ENCODE results near the gene CELF1. TPM values are rescaled to one million over a fixed set of nuclear protein-coding genes. Genes with fewer than 3 reads are reported as not detected.
A peak's percentile ranks its signal among the peaks of the same experiment; 100 is the strongest.

The CELF1 gene
- total and polyA plus RNA-seq, 9 of the 15 experiments (the other 6 are each of a cell fraction or from before 2014, with no cell fraction given), result 11.3 to 142 (median 77.4) TPM

DNA sequence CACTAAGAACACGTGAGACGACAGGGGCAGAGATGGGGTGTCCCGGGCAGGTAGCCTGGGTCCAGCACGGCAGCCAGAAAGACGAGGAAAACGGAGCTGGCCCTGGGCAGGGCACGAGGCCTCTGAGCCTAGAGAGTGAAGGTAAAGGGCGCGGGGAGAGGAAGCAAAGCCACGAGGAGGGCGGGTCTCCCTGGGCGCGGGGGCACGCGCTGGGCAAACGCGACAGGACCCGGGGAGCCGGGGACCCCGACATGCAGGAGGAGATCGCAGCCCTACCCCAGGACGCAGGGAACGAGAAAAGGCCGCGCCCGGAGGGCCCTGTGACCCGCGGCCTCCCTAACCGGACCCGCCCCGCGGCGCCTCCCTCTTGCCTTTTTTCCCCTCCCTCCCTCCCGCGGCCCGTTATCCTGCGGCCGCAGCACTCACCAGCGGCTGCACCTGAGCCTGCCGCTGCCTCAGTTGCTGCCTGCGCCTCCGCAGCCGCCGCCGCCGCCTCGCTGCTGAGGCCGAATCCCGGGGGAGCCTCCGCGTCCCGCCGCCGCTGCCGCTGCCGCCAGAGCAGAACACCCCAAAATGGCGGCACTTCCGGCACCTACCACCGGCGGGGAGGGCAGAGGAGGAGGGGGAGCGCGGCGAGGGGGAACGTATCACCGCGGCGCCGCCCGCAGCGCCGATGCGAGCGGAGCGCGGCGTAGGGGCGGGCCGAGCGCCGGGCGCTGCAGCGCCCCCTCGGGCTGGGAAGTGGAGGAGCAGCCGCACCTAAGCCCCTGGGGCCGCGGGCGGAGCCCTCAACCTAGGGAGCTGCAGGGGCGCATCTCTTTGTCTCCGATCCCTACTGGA, at the start of gene CELF1 (continued):
- TF ChIP-seq, protein P1, sequence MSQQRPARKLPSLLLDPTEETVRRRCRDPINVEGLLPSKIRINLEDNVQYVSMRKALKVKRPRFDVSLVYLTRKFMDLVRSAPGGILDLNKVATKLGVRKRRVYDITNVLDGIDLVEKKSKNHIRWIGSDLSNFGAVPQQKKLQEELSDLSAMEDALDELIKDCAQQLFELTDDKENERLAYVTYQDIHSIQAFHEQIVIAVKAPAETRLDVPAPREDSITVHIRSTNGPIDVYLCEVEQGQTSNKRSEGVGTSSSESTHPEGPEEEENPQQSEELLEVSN (IDR thresholded peaks at IDR 0.05; ENCODE audit: borderline replicate concordance in 1 of 2, extremely low read depth in 1 of 2, insufficient read depth in 1 of 2, insufficient read length in 1 of 2, low read depth in 1 of 2, low read length in 1 of 2, poor library complexity in 1 of 2, severe bottlenecking in 1 of 2), result peak; percentile 45 to 51
- TF ChIP-seq, protein P2, sequence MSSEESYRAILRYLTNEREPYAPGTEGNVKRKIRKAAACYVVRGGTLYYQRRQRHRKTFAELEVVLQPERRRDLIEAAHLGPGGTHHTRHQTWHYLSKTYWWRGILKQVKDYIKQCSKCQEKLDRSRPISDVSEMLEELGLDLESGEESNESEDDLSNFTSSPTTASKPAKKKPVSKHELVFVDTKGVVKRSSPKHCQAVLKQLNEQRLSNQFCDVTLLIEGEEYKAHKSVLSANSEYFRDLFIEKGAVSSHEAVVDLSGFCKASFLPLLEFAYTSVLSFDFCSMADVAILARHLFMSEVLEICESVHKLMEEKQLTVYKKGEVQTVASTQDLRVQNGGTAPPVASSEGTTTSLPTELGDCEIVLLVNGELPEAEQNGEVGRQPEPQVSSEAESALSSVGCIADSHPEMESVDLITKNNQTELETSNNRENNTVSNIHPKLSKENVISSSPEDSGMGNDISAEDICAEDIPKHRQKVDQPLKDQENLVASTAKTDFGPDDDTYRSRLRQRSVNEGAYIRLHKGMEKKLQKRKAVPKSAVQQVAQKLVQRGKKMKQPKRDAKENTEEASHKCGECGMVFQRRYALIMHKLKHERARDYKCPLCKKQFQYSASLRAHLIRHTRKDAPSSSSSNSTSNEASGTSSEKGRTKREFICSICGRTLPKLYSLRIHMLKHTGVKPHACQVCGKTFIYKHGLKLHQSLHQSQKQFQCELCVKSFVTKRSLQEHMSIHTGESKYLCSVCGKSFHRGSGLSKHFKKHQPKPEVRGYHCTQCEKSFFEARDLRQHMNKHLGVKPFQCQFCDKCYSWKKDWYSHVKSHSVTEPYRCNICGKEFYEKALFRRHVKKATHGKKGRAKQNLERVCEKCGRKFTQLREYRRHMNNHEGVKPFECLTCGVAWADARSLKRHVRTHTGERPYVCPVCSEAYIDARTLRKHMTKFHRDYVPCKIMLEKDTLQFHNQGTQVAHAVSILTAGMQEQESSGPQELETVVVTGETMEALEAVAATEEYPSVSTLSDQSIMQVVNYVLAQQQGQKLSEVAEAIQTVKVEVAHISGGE (CRISPR knock-in tag; IDR thresholded peaks at IDR 0.05), result peak; percentile 35 to 87 (median 59); a peak in 5 of 6 replicates
- TF ChIP-seq, protein P3, sequence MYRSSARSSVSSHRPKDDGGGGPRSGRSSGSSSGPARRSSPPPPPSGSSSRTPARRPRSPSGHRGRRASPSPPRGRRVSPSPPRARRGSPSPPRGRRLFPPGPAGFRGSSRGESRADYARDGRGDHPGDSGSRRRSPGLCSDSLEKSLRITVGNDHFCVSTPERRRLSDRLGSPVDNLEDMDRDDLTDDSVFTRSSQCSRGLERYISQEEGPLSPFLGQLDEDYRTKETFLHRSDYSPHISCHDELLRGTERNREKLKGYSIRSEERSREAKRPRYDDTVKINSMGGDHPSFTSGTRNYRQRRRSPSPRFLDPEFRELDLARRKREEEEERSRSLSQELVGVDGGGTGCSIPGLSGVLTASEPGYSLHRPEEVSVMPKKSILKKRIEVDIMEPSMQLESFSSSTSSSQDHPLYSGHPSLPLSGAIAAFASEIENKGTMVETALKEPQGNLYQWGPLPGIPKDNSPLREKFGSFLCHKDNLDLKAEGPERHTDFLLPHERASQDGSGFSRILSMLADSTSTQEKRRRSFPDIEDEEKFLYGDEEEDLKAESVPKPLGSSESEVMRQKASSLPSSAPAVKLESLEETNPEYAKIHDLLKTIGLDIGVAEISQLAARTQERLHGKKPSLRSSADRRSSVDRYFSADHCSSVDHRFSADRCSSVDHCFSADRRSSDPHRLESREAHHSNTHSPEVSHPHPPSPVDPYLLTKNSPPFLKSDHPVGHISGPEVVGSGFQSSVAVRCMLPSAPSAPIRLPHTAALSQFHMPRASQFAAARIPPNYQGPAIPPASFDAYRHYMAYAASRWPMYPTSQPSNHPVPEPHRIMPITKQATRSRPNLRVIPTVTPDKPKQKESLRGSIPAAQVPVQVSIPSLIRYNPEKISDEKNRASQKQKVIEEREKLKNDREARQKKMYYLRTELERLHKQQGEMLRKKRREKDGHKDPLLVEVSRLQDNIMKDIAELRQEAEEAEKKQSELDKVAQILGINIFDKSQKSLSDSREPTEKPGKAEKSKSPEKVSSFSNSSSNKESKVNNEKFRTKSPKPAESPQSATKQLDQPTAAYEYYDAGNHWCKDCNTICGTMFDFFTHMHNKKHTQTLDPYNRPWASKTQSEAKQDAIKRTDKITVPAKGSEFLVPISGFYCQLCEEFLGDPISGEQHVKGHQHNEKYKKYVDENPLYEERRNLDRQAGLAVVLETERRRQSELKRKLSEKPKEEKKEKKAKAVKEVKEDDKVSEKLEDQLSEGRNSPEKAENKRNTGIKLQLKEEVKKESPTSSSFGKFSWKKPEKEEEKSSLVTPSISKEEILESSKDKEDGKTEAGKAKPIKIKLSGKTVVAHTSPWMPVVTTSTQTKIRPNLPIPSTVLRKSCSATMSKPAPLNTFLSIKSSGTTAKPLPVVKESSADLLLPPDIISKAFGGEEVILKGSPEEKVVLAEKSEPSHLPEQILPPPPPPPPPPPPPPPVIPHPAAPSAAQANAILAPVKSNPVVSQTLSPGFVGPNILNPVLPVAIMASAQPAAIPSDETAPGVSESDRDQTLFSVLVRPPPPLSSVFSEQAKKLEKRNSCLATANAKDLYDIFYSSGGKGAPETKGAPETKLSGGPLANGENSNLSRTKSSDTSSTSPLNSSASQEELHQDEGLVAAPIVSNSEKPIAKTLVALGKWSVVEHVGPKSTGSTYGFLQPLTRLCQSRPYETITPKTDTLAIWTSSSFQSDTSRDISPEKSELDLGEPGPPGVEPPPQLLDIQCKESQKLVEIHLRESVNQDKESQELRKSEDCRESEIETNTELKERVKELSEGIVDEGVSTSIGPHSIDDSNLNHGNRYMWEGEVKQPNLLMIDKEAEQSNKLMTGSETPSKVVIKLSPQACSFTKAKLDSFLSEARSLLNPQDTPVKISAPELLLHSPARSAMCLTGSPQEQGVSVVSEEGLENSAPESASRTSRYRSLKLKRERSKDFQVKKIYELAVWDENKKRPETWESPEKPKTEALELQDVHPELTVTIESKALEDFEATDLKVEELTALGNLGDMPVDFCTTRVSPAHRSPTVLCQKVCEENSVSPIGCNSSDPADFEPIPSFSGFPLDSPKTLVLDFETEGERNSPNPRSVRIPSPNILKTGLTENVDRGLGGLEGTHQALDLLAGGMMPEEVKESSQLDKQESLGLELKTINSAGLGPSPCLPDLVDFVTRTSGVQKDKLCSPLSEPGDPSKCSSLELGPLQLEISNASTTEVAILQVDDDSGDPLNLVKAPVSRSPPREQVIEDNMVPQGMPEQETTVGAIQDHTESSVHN (IDR thresholded peaks at IDR 0.05; ENCODE audit: borderline replicate concordance in 1 of 2, low read depth in 1 of 2), result no peak
- TF ChIP-seq, protein P4, sequence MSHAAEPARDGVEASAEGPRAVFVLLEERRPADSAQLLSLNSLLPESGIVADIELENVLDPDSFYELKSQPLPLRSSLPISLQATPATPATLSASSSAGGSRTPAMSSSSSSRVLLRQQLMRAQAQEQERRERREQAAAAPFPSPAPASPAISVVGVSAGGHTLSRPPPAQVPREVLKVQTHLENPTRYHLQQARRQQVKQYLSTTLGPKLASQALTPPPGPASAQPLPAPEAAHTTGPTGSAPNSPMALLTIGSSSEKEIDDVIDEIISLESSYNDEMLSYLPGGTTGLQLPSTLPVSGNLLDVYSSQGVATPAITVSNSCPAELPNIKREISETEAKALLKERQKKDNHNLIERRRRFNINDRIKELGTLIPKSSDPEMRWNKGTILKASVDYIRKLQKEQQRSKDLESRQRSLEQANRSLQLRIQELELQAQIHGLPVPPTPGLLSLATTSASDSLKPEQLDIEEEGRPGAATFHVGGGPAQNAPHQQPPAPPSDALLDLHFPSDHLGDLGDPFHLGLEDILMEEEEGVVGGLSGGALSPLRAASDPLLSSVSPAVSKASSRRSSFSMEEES (CRISPR knock-in tag; IDR thresholded peaks at IDR 0.05), result no peak
- peak in 1 of 2 experiments; percentile 64; a peak in 2 of 4 replicates for TF ChIP-seq RCOR1 (IDR thresholded peaks at IDR 0.05; ENCODE audit: borderline replicate concordance in 1 of 2, low read depth in 2 of 2, low read length in 2 of 2)
- TF ChIP-seq NRF1 (conservative IDR thresholded peaks at IDR 0.05 in 1 of 2, IDR thresholded peaks at IDR 0.05 in 1 of 2), result peak; percentile 74 to 76; a peak in 3 of 4 replicates
